IMR-90 (cell line): Measurements from ENCODE around the gene SYNPO2. TPM values are rescaled to one million over a fixed set of nuclear protein-coding genes. Genes with fewer than 3 reads are reported as not detected.
"Not testable (repeated sequence)": the region's sequence is repeated elsewhere in the genome, so short reads cannot be mapped to it uniquely, and the experiment has no call there.

Experiments
- ATAC-seq: fragments of 200-7000 bp; cut with Tn5 transposase; 2 replicates; pipeline ENCODE4 v1.9.1; 2020; ENCODE audit warnings: low read depth, mild to moderate bottlenecking, moderate library complexity
- BruUV-seq: library from RNA; stranded (reverse); fragments of 400-500 nt; replicated peaks from 2 replicates; lab custom pipeline; 2021; lab: Mats Ljungman, UMichigan
- CTCF ChIA-PET: fragments of 300-600 bp; formaldehyde crosslinking; extraction: SDS; loops from one replicate; lab custom pipeline; 2021; ENCODE audit warnings: antibody characterized with exemption; lab: Yijun Ruan, JAX
- POLR2A ChIA-PET: fragments of 300-600 bp; sonication (Branson Sonifier 250); formaldehyde crosslinking; loops from one replicate; lab custom pipeline; 2022; ENCODE audit warnings: antibody characterized with exemption; ENCODE audit not compliant: unreplicated experiment; lab: Charles Lee
- DNase-seq: peaks from one replicate; pipeline ENCODE4 v3.0.0; 2013
- H2AFZ ChIP-seq: replicated peaks from 2 replicates; pipeline ENCODE3; 2013; ENCODE audit warnings: low read length, mild to moderate bottlenecking; ENCODE audit not compliant: poor library complexity
- H2AK5ac ChIP-seq: 2 replicates; pipeline ENCODE4 v1.6.1; 2013; ENCODE audit warnings: low read depth, low read length, inconsistent platforms
- H2AK9ac ChIP-seq: replicated peaks from 2 replicates; pipeline ENCODE3; 2013; ENCODE audit warnings: mild to moderate bottlenecking, low read depth, low read length, moderate library complexity; ENCODE audit not compliant: poor library complexity
- H2BK120ac ChIP-seq: 2 replicates; pipeline ENCODE4 v1.6.1; 2013; ENCODE audit warnings: low read depth, low read length, inconsistent platforms
- H2BK15ac ChIP-seq: 3 replicates; pipeline ENCODE4 v1.6.1; 2013; ENCODE audit warnings: low read depth, low read length, inconsistent platforms
- H2BK20ac ChIP-seq: 2 replicates; pipeline ENCODE4 v1.6.1; 2013; ENCODE audit warnings: low read depth, mild to moderate bottlenecking, inconsistent platforms, low read length, moderate library complexity
- H2BK5ac ChIP-seq: 2 replicates; pipeline ENCODE4 v1.6.1; 2013; ENCODE audit warnings: mild to moderate bottlenecking, low read depth, low read length, inconsistent platforms; ENCODE audit not compliant: poor library complexity, severe bottlenecking
- H3K14ac ChIP-seq: replicated peaks from 2 replicates; pipeline ENCODE4 v1.6.1; 2013; ENCODE audit warnings: low read depth, low read length, inconsistent platforms
- H3K18ac ChIP-seq: 2 replicates; pipeline ENCODE4 v1.6.1; 2013; ENCODE audit warnings: low read depth, low read length, control low read depth
- H3K23ac ChIP-seq: 2 replicates; pipeline ENCODE4 v1.6.1; 2013; ENCODE audit warnings: low read depth, low read length, inconsistent platforms
- H3K27ac ChIP-seq: 2 replicates; pipeline ENCODE4 v1.5.1; 2013; ENCODE audit warnings: mild to moderate bottlenecking, control low read depth, low read length; ENCODE audit not compliant: insufficient read depth
- H3K27me3 ChIP-seq: 2 replicates; pipeline ENCODE4 v1.6.1; 2013; ENCODE audit warnings: low read length; ENCODE audit not compliant: control insufficient read depth, insufficient read depth
- H3K36me3 ChIP-seq: 2 replicates; pipeline ENCODE4 v1.6.1; 2013; ENCODE audit warnings: low read length, mixed read lengths; ENCODE audit not compliant: control insufficient read depth, insufficient read depth
- H3K4ac ChIP-seq: 2 replicates; pipeline ENCODE4 v1.6.1; 2013; ENCODE audit warnings: low read depth, low read length, inconsistent platforms
- H3K4me1 ChIP-seq: 2 replicates; pipeline ENCODE4 v1.6.1; 2013; ENCODE audit warnings: low read length, mixed read lengths; ENCODE audit not compliant: control insufficient read depth, insufficient read depth
- H3K4me2 ChIP-seq: 2 replicates; pipeline ENCODE4 v1.6.1; 2013; ENCODE audit warnings: low read depth, mild to moderate bottlenecking, control low read depth, low read length, moderate library complexity
- H3K4me3 ChIP-seq: 2 replicates; pipeline ENCODE4 v1.5.1; 2013; ENCODE audit warnings: low read depth, mild to moderate bottlenecking, control low read depth, low read length, moderate library complexity; ENCODE audit not compliant: insufficient read depth
- H3K56ac ChIP-seq: 2 replicates; pipeline ENCODE4 v1.6.1; 2013; ENCODE audit warnings: low read length, inconsistent platforms; ENCODE audit not compliant: insufficient read depth; ENCODE audit errors: extremely low read depth
- H3K79me1 ChIP-seq, 2 experiments: 2 replicates each; pipeline ENCODE4 v1.6.1; 2013; ENCODE audit warnings: low read length in 2 of 2, inconsistent platforms in 1 of 2, low read depth in 1 of 2
- H3K9ac ChIP-seq: 2 replicates; pipeline ENCODE4 v1.6.1; 2013; ENCODE audit warnings: low read depth, low read length, control low read depth
- H3K9me1 ChIP-seq: 2 replicates; pipeline ENCODE4 v1.6.1; 2013; ENCODE audit warnings: low read length, inconsistent platforms; ENCODE audit not compliant: insufficient read depth
- H3K9me3 ChIP-seq: 2 replicates; pipeline ENCODE4 v1.6.1; 2013; ENCODE audit warnings: low read length; ENCODE audit not compliant: control insufficient read depth, insufficient read depth
- H4K20me1 ChIP-seq: 2 replicates; pipeline ENCODE4 v1.6.1; 2013; ENCODE audit warnings: low read length, inconsistent platforms; ENCODE audit not compliant: insufficient read depth
- H4K5ac ChIP-seq: 2 replicates; pipeline ENCODE4 v1.6.1; 2013; ENCODE audit warnings: mild to moderate bottlenecking, low read depth, low read length, control low read depth
- H4K8ac ChIP-seq, 2 experiments: 2 replicates each; pipeline ENCODE4 v1.6.1; 2013; ENCODE audit warnings: low read depth in 2 of 2, low read length in 2 of 2, control low read depth in 1 of 2, inconsistent platforms in 1 of 2
- H4K91ac ChIP-seq: 2 replicates; pipeline ENCODE4 v1.6.1; 2013; ENCODE audit warnings: low read depth, low read length, inconsistent platforms; ENCODE audit not compliant: insufficient read depth
- WGBS, 2 experiments: methylation state at CpG; one replicate each; pipeline versions ENCODE4 v1.1.5 to v1.1.7; 2013; ENCODE audit warnings: missing lambda C conversion rate in 2 of 2; ENCODE audit not compliant: insufficient read length in 1 of 2; ENCODE audit errors: extremely low coverage in 2 of 2; 5-methylcytosine and 5-hydroxymethylcytosine counted together
- dilution Hi-C: fragments of 300-500 bp; cut with HindIII; formaldehyde crosslinking; loops from one replicate; pipeline ENCODE4 v1.14.3; 2018; ENCODE audit warnings: low sequenced_read_pairs; ENCODE audit not compliant: unreplicated experiment
- in situ Hi-C: fragments of 300-500 bp; cut with MboI; formaldehyde crosslinking; loops from 3 replicates; pipeline ENCODE4 v1.14.3; 2019; ENCODE audit warnings: low sequenced_read_pairs, inconsistent platforms, mixed read lengths
- intact Hi-C: fragments of 100-400 bp; cut with micrococcal nuclease; formaldehyde crosslinking; loops from 2 replicates; pipeline ENCODE4 v1.10.0; 2022
- polyA plus RNA-seq, 3 experiments: library from polyadenylated mRNA; depleted of rRNA; stranded (reverse); fragments of >200 nt; gene quantifications; 2 replicates each; pipeline ENCODE4 v1.2.3, GENCODE V29; 2012; ENCODE audit warnings: low replicate concordance in 1 of 3
- total RNA-seq: library from RNA; depleted of rRNA; stranded (reverse); fragments of >200 nt; gene quantifications from 2 replicates; pipeline ENCODE4 v1.2.3, GENCODE V29; 2012

The SYNPO2 gene
- total and polyA plus RNA-seq, 2 of the 4 experiments (the other 2 are of a cell fraction): 0.99 to 1.8 TPM

DNA sequence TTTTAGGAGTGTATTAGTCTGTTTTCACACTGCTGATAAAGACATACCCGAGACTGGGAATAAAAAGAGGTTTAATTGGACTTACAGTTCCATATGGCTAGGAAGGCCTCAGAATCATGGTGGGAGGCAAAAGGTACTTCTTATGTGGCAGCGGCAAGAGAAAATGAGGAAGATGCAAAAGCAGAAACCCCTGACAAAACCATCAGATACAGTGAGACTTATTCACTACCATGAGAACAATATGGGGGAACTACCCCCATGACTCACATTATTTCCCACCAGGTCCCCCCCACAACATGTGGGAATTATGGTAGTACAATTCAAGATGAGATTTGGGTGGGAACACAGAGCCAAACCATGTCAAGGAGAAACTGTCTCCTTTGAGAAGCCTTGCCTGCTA lies 121.6 kb downstream of the SYNPO2 start:
- H3K79me1 ChIP-seq, H3K4ac ChIP-seq, H3K14ac ChIP-seq, ATAC-seq, H3K9me3 ChIP-seq, H2AK9ac ChIP-seq, H2BK20ac ChIP-seq, H3K36me3 ChIP-seq, H2AFZ ChIP-seq, H3K4me2 ChIP-seq, intact Hi-C loops, H3K23ac ChIP-seq, H3K9ac ChIP-seq, H2AK5ac ChIP-seq, in situ Hi-C loops, H2BK5ac ChIP-seq, H2BK120ac ChIP-seq, H4K8ac ChIP-seq, dilution Hi-C loops, H3K4me3 ChIP-seq, POLR2A ChIA-PET, BruUV-seq, CTCF ChIA-PET, H3K27me3 ChIP-seq, H3K4me1 ChIP-seq, H4K20me1 ChIP-seq, H3K27ac ChIP-seq, H3K9me1 ChIP-seq, DNase-seq, H3K56ac ChIP-seq, H4K5ac ChIP-seq: not testable (repeated sequence)
- H4K91ac ChIP-seq: peak overlapping the region; percentile 27
- H2BK15ac ChIP-seq: peak overlapping the region; percentile 37; the same call in 2 of the 3 replicates
- peak overlapping the region; percentile 20; the same call in 1 of the 2 replicates for H3K18ac ChIP-seq
- WGBS, 2 experiments: 40% methylated on average over 1 of the region's 2 CpGs; no CpG with 5 or more reads in 1 of the 2 experiments
